ENCODE results near the gene SLC37A3. TPM values are rescaled to one million over a fixed set of nuclear protein-coding genes. Genes with fewer than 3 reads are reported as not detected.

SLC37A3 gene
- total and polyA plus RNA-seq, 2 of the 13 experiments (the other 11 are each of a cell fraction or from before 2014, with no cell fraction given): 21.3 to 27.9 TPM

DNA sequence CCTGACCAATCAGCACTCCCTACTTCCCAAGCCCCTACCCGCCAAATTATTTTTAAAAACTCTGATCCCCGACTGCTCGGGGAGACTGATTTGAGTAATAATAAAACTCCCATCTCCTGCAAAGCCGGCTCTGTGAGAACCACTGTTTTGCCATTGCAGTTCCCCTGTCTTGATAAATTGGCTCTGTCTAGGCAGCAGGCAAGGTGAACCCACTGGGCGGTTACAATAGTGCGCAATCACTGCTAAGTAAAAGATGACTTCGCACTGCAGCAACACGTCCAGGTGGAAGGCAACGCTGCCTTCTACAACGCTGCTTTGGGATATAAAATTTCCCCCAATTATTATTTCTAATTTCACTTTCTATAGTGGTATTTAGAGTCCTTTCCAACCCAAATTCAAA lies 8.9 kb downstream of the SLC37A3 start:
- Histone ChIP-seq H3K4me2 (ENCODE audit: low read depth, low read length) (no peak overlapping the region), H4K20me1 (ENCODE audit: insufficient read depth, low read length) (no peaks in the 10 kb centered on the region), H3K36me3 (replicated peaks in 1 of 2; ENCODE audit: control insufficient read depth in 1 of 2, insufficient read depth in 2 of 2, low read length in 2 of 2) (no peaks in the 10 kb centered on the region), H2AFZ (ENCODE audit: low read length) (no peak overlapping the region), H3K79me2 (ENCODE audit: insufficient read depth, low read length) (peaks cover 11% of the 10 kb centered on the region), H3K9ac (ENCODE audit: insufficient read depth, low read depth, low read length) (no peak overlapping the region), H3K27ac (ENCODE audit: extremely low read length, insufficient read depth, low read length) (no peak overlapping the region), H3K27me3 (ENCODE audit: control insufficient read depth in 1 of 2, insufficient read depth in 2 of 2, low read length in 2 of 2) (no peaks in the 10 kb centered on the region), H3K9me3 (ENCODE audit: low read length) (no peaks in the 10 kb centered on the region), H3K4me3 (replicated peaks in 1 of 3; ENCODE audit: insufficient read depth in 1 of 3, low read depth in 2 of 3, low read length in 3 of 3) (no peak overlapping the region), H3K4me1 (ENCODE audit: insufficient read depth, low read length) (no peaks in the 10 kb centered on the region)
- DNase-seq (ENCODE audit: low spot score): no peak
- no peak for ATAC-seq
- BruUV-seq (replicated peaks): no TSS peak
- WGBS (ENCODE audit: low lambda C conversion rate): 94% methylated on average over 10 of the region's 10 CpGs
- CTCF ChIA-PET (ENCODE audit: low intra/inter-chr PET ratio, low total read pairs): no interaction called here
- POLR2A ChIA-PET: no interaction called here
- in situ Hi-C loops (cut with HindIII; ENCODE audit: extremely low pct_ligation_motif_present, low pct_unique_long_range_greater_than_20kb) (no loop called here), intact Hi-C loops (cut with micrococcal nuclease; ENCODE audit: unreplicated experiment) (no loop called here)
- FAIRE-seq: no peak
- TF ChIP-seq FOXM1 (CRISPR knock-in tag; IDR thresholded peaks at IDR 0.05) (no peak), NBN (conservative IDR thresholded peaks at IDR 0.05) (no peak), ZNF367 (CRISPR knock-in tag; IDR thresholded peaks at IDR 0.05; ENCODE audit: borderline replicate concordance) (no peak), ZKSCAN1 (IDR thresholded peaks at IDR 0.05; ENCODE audit: low read length) (no peak), ZNF441 (CRISPR knock-in tag; IDR thresholded peaks at IDR 0.05; ENCODE audit: borderline replicate concordance) (no peak), ZNF225 (CRISPR knock-in tag; IDR thresholded peaks at IDR 0.05) (no peak)
- TF ChIP-seq, protein P1, sequence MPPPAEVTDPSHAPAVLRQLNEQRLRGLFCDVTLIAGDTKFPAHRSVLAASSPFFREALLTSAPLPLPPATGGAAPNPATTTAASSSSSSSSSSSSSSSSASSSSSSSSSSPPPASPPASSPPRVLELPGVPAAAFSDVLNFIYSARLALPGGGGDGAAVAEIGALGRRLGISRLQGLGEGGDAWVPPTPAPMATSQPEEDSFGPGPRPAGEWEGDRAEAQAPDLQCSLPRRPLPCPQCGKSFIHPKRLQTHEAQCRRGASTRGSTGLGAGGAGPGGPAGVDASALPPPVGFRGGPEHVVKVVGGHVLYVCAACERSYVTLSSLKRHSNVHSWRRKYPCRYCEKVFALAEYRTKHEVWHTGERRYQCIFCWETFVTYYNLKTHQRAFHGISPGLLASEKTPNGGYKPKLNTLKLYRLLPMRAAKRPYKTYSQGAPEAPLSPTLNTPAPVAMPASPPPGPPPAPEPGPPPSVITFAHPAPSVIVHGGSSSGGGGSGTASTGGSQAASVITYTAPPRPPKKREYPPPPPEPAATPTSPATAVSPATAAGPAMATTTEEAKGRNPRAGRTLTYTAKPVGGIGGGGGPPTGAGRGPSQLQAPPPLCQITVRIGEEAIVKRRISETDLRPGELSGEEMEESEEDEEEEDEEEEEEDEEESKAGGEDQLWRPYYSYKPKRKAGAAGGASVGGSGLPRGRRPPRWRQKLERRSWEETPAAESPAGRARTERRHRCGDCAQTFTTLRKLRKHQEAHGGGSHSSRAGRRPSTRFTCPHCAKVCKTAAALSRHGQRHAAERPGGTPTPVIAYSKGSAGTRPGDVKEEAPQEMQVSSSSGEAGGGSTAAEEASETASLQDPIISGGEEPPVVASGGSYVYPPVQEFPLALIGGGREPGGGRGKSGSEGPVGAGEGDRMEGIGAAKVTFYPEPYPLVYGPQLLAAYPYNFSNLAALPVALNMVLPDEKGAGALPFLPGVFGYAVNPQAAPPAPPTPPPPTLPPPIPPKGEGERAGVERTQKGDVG (CRISPR knock-in tag; IDR thresholded peaks at IDR 0.05; ENCODE audit: borderline replicate concordance): no peak
- TF ChIP-seq, protein P2, sequence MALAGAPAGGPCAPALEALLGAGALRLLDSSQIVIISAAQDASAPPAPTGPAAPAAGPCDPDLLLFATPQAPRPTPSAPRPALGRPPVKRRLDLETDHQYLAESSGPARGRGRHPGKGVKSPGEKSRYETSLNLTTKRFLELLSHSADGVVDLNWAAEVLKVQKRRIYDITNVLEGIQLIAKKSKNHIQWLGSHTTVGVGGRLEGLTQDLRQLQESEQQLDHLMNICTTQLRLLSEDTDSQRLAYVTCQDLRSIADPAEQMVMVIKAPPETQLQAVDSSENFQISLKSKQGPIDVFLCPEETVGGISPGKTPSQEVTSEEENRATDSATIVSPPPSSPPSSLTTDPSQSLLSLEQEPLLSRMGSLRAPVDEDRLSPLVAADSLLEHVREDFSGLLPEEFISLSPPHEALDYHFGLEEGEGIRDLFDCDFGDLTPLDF (CRISPR knock-in tag; IDR thresholded peaks at IDR 0.05): no peak
- TF ChIP-seq, protein P3, sequence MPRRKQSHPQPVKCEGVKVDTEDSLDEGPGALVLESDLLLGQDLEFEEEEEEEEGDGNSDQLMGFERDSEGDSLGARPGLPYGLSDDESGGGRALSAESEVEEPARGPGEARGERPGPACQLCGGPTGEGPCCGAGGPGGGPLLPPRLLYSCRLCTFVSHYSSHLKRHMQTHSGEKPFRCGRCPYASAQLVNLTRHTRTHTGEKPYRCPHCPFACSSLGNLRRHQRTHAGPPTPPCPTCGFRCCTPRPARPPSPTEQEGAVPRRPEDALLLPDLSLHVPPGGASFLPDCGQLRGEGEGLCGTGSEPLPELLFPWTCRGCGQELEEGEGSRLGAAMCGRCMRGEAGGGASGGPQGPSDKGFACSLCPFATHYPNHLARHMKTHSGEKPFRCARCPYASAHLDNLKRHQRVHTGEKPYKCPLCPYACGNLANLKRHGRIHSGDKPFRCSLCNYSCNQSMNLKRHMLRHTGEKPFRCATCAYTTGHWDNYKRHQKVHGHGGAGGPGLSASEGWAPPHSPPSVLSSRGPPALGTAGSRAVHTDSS (CRISPR knock-in tag; conservative IDR thresholded peaks at IDR 0.05): no peak

Measured in HepG2 (cell line).